ENCODE results near the gene LGALSL. TPM values are rescaled to one million over a fixed set of nuclear protein-coding genes. Genes with fewer than 3 reads are reported as not detected.

LGALSL gene
- polyA plus RNA-seq, 2 of the 4 experiments (the other 2 are of a cell fraction): 11.0 to 14.1 TPM

- no peak for FAIRE-seq
- 60% methylated on average over 1 of the region's 1 CpG for WGBS (ENCODE audit: missing lambda C conversion rate)
- Histone ChIP-seq H3K9me3 (no peaks in the 10 kb centered on the region), H3K27ac (no peak overlapping the region), H3K4me1 (no peaks in the 10 kb centered on the region), H3K4me2 (no peak overlapping the region), H3K4me3 (no peak overlapping the region)
- peak; percentile 89 for TF ChIP-seq MAFK (IDR thresholded peaks at IDR 0.05; ENCODE audit: partially characterized antibody)
- no peak for TF ChIP-seq CEBPB (IDR thresholded peaks at IDR 0.05)
- no peak for ATAC-seq
- CTCF ChIA-PET: interaction anchor here (1.7 to 10.1 kb wide), 4 partner anchors 10 to 167 kb away, joined by 5 to 112 read pairs (median 34); no protein-coding TSS in a partner anchor
- DNase-seq (ENCODE audit: low read depth in 1 of 2, low spot score in 1 of 2): no peak
- POLR2A ChIA-PET: no interaction called here
Observed at GRCh38 chr2:64498438-64498837, 44.5 kb downstream of the LGALSL start.

- no peak for TF ChIP-seq ATOH8 (CRISPR knock-in tag; IDR thresholded peaks at IDR 0.05; ENCODE audit: low read depth)
- no peak for TF ChIP-seq CTCF (IDR thresholded peaks at IDR 0.05)
- no peak for TF ChIP-seq HOXB5 (CRISPR knock-in tag; IDR thresholded peaks at IDR 0.05)
- no peak for DNase-seq (ENCODE audit: low read depth in 1 of 2, low spot score in 1 of 2)
- 69% methylated on average over 5 of the region's 5 CpGs for WGBS (ENCODE audit: missing lambda C conversion rate)
- ChIA-PET POLR2A (no interaction called here), CTCF (interaction anchor here (1.6 to 10.1 kb wide), 5 partner anchors 9 to 169 kb away, joined by 3 to 112 read pairs (median 8); no protein-coding TSS in a partner anchor)
- ATAC-seq: no peak
- Histone ChIP-seq H3K4me2 (no peak overlapping the region), H3K4me1 (no peaks in the 10 kb centered on the region), H3K4me3 (no peak overlapping the region), H3K9me3 (no peaks in the 10 kb centered on the region), H3K27ac (no peak overlapping the region)
- no peak for FAIRE-seq
Observed at GRCh38 chr2:64500549-64500948, 46.6 kb downstream of the LGALSL start.

- no peak overlapping the region for H3K27ac ChIP-seq
- H3K4me1 ChIP-seq: no peaks in the 10 kb centered on the region
- no peak for DNase-seq (ENCODE audit: low read depth in 1 of 2, low spot score in 1 of 2)
- TF ChIP-seq EP300 (IDR thresholded peaks at IDR 0.05) (no peak), E2F6 (IDR thresholded peaks at IDR 0.05; ENCODE audit: borderline replicate concordance, low read depth) (no peak), RARB (CRISPR knock-in tag; IDR thresholded peaks at IDR 0.05) (no peak), REST (IDR thresholded peaks at IDR 0.05) (no peak)
- CTCF ChIA-PET: interaction anchor here (0.8 to 10.1 kb wide), 8 partner anchors 13 to 178 kb away, joined by 3 to 112 read pairs (median 3); partner anchors contain the start of gene AFTPH
- 10% methylated on average over 1 of the region's 1 CpG for WGBS (ENCODE audit: missing lambda C conversion rate)
- POLR2A ChIA-PET: no interaction called here
- no peak for FAIRE-seq
- no peak overlapping the region for H3K4me2 ChIP-seq
- ATAC-seq: no peak
- no peaks in the 10 kb centered on the region for H3K9me3 ChIP-seq
- H3K4me3 ChIP-seq: no peak overlapping the region
Observed at GRCh38 chr2:64501946-64502345, 48.0 kb downstream of the LGALSL start.

- 53% methylated on average over 4 of the region's 4 CpGs for WGBS (ENCODE audit: missing lambda C conversion rate)
- DNase-seq (ENCODE audit: low read depth in 1 of 2, low spot score in 1 of 2): no peak
- no peak overlapping the region for H3K4me2 ChIP-seq
- H3K4me3 ChIP-seq: no peak overlapping the region
- ChIA-PET CTCF (interaction anchor here (0.6 to 10.1 kb wide), 9 partner anchors 13 to 453 kb away, joined by 3 to 112 read pairs (median 3); partner anchors contain the start of gene AFTPH), POLR2A (no interaction called here)
- no peak overlapping the region for H3K27ac ChIP-seq
- no peak for FAIRE-seq
- H3K9me3 ChIP-seq: no peaks in the 10 kb centered on the region
- no peaks in the 10 kb centered on the region for H3K4me1 ChIP-seq
- ATAC-seq: no peak; a peak in 1 of 6 replicates
- TF ChIP-seq TP53 (CRISPR knock-in tag; IDR thresholded peaks at IDR 0.05): no peak
- TF ChIP-seq ESRRA (IDR thresholded peaks at IDR 0.05; ENCODE audit: borderline replicate concordance, low read length): no peak
- no peak for TF ChIP-seq JUN (IDR thresholded peaks at IDR 0.05)
- TF ChIP-seq RFX5 (IDR thresholded peaks at IDR 0.05): no peak
- no peak for TF ChIP-seq POLR2A (IDR thresholded peaks at IDR 0.05; ENCODE audit: low read length)
- no peak for TF ChIP-seq CEBPB (IDR thresholded peaks at IDR 0.05)
- no peak for TF ChIP-seq KDM1A (IDR thresholded peaks at IDR 0.05; ENCODE audit: low read depth)
- no peak for TF ChIP-seq ELK1 (IDR thresholded peaks at IDR 0.05; ENCODE audit: low read depth, low read length)
- no peak for TF ChIP-seq MYC (IDR thresholded peaks at IDR 0.05; ENCODE audit: borderline replicate concordance, low read length)
- TF ChIP-seq MAFK (IDR thresholded peaks at IDR 0.05; ENCODE audit: partially characterized antibody): no peak
- TF ChIP-seq HDAC2 (IDR thresholded peaks at IDR 0.05): no peak
- no peak for TF ChIP-seq FOXS1 (CRISPR knock-in tag; IDR thresholded peaks at IDR 0.05)
- TF ChIP-seq ZSCAN20 (CRISPR knock-in tag; IDR thresholded peaks at IDR 0.05): no peak
- TF ChIP-seq FOSB (CRISPR knock-in tag; IDR thresholded peaks at IDR 0.05): no peak
- TF ChIP-seq POLR2AphosphoS2 (conservative IDR thresholded peaks at IDR 0.05; ENCODE audit: low read length): no peak
- no peak for TF ChIP-seq ZC3H11A (IDR thresholded peaks at IDR 0.05)
- TF ChIP-seq CHD4 (IDR thresholded peaks at IDR 0.05; ENCODE audit: borderline replicate concordance): no peak
Observed at GRCh38 chr2:64502860-64503259, 48.9 kb downstream of the LGALSL start.

All from A549 (cell line).